Fibroblast of pulmonary artery (primary cell): ENCODE results near the gene CDC42EP5.
A peak's percentile ranks its signal among the peaks of the same experiment; 100 is the strongest.
"Not testable (repeated sequence)": the region's sequence is repeated elsewhere in the genome, so short reads cannot be mapped to it uniquely, and the experiment has no call there.

Experiments
- DNase-seq: peaks from one replicate; pipeline ENCODE4 v3.0.0-alpha.2; 2010; ENCODE audit warnings: low read depth
- H3K4me3 ChIP-seq: replicated peaks from 2 replicates; pipeline ENCODE4 v1.5.1; 2011; ENCODE audit warnings: low read depth, mild to moderate bottlenecking, control low read depth, low read length, moderate library complexity
- TF ChIP-seq, protein P1 (sequence below): IDR thresholded peaks from 2 replicates; pipeline ENCODE4 v1.5.1; 2011; ENCODE audit warnings: mild to moderate bottlenecking, control low read depth, low read length, inconsistent platforms; ENCODE audit errors: missing control alignments

CDC42EP5 gene

DNA sequence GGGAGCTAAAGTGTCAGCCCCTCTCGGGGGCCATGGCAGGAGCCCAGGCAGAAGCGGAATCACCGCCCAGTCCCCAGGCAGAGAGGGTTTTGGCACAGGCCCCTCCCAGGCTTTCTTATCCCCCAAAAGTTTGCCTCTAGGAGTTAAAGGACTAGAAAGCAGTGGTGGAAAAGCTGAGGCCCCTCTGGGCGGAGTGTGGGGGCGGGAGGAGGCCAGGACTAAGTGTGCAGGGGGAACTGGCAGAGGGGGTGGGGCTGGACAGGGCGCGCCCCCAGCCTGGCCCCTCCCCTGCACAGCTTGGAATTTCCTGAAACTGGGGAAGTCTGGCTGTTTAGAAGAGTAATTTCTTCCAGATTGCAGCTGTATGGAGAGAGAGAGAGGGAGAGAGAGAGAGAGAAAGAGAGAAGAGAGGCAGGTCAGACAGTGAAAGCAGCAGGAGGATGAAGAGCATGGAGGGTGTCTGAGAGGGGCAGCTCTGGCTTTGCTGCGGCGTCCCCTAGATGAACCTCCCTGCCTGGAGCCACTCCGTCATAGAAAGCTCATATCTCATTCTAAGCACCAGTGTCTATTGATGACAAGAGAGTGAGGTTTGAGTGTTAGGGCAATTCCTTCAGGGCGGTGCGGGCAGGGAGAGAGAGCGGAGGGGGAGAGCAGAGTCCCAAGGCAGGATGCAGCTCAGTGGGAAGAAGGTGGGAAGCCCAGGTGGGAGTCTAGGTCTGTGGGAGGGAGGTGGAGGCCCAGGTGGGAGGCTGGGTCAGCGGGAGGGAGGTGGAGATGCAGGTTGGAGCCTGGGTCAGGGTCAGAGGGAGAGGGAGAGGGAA, at the start of gene CDC42EP5:
Gene CDC42EP5, minus strand, starts transcription at position 226 of the 821 bp plus-strand sequence. CDS start 7,749 bp downstream, outside the sequence.
- TF ChIP-seq, protein P1, sequence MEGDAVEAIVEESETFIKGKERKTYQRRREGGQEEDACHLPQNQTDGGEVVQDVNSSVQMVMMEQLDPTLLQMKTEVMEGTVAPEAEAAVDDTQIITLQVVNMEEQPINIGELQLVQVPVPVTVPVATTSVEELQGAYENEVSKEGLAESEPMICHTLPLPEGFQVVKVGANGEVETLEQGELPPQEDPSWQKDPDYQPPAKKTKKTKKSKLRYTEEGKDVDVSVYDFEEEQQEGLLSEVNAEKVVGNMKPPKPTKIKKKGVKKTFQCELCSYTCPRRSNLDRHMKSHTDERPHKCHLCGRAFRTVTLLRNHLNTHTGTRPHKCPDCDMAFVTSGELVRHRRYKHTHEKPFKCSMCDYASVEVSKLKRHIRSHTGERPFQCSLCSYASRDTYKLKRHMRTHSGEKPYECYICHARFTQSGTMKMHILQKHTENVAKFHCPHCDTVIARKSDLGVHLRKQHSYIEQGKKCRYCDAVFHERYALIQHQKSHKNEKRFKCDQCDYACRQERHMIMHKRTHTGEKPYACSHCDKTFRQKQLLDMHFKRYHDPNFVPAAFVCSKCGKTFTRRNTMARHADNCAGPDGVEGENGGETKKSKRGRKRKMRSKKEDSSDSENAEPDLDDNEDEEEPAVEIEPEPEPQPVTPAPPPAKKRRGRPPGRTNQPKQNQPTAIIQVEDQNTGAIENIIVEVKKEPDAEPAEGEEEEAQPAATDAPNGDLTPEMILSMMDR: no peak
- DNase-seq: peak; percentile 90
- H3K4me3 ChIP-seq: peak within 1 kb of the TSS; percentile 75

DNA sequence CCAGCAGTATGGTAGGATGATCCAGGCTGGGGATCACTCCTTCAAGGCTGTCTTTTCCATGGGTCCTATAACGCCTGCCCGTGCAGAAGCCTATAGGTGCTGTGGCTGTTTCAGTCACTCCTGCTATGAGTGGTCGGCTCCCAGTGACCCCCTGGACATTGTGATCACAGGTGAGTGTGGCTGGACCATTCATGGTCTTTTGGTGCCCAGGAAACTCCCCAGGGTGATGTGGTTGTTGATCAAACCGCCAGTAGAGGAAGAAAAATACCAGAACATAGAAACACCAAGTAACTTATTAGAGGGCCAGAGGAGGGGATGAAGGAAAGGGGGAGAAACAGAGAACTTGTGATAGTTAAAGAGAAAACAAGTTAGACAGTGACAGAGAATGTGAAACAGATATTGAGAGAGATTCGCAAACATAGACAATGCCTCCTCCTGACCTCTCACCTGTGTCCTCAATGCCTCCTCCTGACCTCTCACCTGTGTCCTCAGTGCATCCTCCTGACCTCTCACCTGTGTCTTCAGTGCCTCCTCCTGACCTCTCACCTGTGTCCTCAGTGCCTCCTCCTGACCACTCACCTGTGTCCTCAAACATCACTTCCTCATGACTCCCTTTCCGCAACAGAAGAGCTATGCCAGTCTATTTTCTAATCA, 48.9 kb upstream of the CDC42EP5 start:
- H3K4me3 ChIP-seq: no peak overlapping the region
- TF ChIP-seq, protein P1: no peak

GRCh38 chr19:54521022-54521859, 48.1 kb upstream of the CDC42EP5 start:
- no peak for DNase-seq
- H3K4me3 ChIP-seq: no peak overlapping the region
- TF ChIP-seq, protein P1: no peak

More for the DNA sequence above, 48.9 kb upstream of the CDC42EP5 start:
- no peak for DNase-seq

- no peak for DNase-seq
- no peak overlapping the region for H3K4me3 ChIP-seq
- TF ChIP-seq, protein P1: no peak
These were observed 45.7 kb upstream of the CDC42EP5 start for GRCh38 chr19:54518844-54519243.

DNA sequence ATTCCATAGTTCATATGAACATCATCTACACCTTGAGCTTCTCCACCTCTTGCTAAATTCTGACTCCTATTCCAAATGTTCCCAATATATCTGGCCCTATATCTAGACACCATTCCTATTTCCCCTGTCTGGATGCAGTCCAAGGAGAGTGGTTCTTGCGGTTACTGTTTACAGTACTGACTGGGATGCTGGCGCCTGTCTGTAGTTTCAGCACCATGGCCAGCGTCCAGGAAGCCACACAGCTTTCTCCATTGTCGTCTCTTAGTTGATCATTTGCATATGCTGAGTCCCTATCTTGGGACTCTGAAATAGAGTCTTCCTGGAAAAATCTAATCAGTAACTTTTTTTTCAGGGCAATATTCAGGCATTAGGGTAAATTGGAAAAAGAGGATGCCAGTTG, 44.4 kb upstream of the CDC42EP5 start:
- H3K4me3 ChIP-seq: no peak overlapping the region
- TF ChIP-seq, protein P1: no peak
- peak; percentile 40 for DNase-seq

GRCh38 chr19:54515156-54515555, 42.1 kb upstream of the CDC42EP5 start:
- DNase-seq: no peak
- TF ChIP-seq, protein P1: no peak
- no peak overlapping the region for H3K4me3 ChIP-seq

DNA sequence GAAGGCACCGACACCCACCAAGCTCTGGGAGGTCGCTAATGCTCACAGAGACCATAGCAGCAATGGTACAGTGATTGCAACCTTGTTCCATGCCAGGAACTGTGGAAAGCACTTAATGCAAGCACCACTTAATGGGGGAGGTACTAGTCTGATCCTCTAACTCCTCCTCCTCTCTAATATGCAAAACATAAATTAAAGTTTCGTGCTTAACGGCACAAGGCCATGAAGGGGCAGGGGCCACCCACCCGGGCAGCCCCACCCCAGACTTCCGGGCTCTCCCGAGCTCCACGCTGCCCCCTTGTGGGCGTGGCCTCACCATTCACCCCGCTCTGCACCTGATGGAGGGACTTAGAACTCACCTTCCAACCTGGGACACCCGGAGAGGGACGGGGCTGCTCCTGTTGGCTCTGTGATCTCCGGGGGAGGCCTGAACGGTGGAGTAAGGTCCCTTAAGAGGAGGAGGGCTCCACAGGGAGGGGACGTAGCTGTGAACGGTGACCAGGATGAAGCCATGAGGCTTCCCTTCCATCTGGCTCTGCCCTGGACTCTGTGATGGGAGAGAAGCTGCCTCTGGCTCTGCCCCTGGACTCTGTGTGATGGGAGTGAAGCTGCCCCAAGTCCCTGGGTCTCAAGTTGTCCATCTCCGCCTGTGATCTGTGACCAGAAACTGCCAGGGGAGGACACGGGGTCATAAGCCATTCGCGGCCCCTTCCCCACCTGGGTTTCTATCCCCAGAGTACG, 36.3 kb upstream of the CDC42EP5 start:
- DNase-seq, H3K4me3 ChIP-seq: not testable (repeated sequence)

DNA sequence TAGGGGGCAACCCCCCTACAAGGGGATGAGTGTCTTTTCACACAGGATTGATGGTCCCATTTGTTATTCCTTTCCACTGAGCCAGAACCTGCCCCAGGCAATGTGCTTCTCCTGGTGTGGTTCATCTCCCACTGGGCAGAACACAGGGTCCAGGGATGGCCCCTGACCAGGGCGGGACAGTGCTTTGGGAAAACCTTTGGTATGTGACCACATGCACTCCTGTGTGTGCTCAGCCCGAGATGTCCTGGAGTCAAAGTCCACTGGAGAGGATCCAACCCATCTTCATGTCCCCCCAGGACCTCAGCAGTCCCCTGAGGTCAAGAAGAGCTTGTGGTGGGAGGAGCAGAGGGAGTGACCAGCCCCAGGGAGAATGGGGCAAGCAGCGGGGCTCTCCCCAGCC, 35.4 kb upstream of the CDC42EP5 start:
- not testable (repeated sequence) for H3K4me3 ChIP-seq, DNase-seq
